T-helper 17 cell (primary cell): ENCODE measurements around the gene CDK14. TPM values are rescaled to one million over a fixed set of nuclear protein-coding genes. Genes with fewer than 3 reads are reported as not detected.
A peak's percentile ranks its signal among the peaks of the same experiment; 100 is the strongest.
"Not testable (repeated sequence)": the region's sequence is repeated elsewhere in the genome, so short reads cannot be mapped to it uniquely, and the experiment has no call there.

ENCODE experiments used
- ATAC-seq: fragments of 150-1000 bp; cut with Tn5 transposase; 2 replicates; pipeline ENCODE4 v1.10.0; 2021; ENCODE audit warnings: mild to moderate bottlenecking, moderate library complexity
- DNase-seq, 3 donors: peaks; one replicate each; pipeline versions ENCODE4 v3.0.0 to v3.0.0-alpha.2; 2020 to 2021
- H3K9me3 ChIP-seq: one replicate; pipeline ENCODE4 v1.7.0; 2013; ENCODE audit warnings: low read length, mild to moderate bottlenecking; ENCODE audit not compliant: control insufficient read depth, poor library complexity, severe bottlenecking
- H3K27ac Mint-ChIP-seq: one replicate; pipeline ENCODE4 v1.8.0; 2022; ENCODE audit warnings: mild to moderate bottlenecking, moderate library complexity, mixed read lengths
- H3K27me3 Mint-ChIP-seq: one replicate; pipeline ENCODE4 v1.8.0; 2022; ENCODE audit warnings: mixed read lengths
- H3K36me3 Mint-ChIP-seq: one replicate; pipeline ENCODE4 v1.8.0; 2022; ENCODE audit warnings: low read depth, mixed read lengths
- H3K4me1 Mint-ChIP-seq: one replicate; pipeline ENCODE4 v1.8.0; 2022; ENCODE audit warnings: mild to moderate bottlenecking, mixed read lengths
- H3K4me3 Mint-ChIP-seq: one replicate; pipeline ENCODE4 v1.8.0; 2022; ENCODE audit warnings: mild to moderate bottlenecking, moderate library complexity, mixed read lengths
- total RNA-seq, 4 donors: library from RNA in 2 of 4; stranded (reverse) in 2 of 4; gene quantifications; one replicate each; pipeline ENCODE4 v1.2.3 and lab custom pipeline; 2022 to 2026

Gene CDK14
- total RNA-seq, 2 donors from 2014 or later, result 1.7 to 4.6 TPM

- no peaks in the 10 kb centered on the region for H3K9me3 ChIP-seq
- no peak for ATAC-seq
- Mint-ChIP-seq H3K27me3 (peaks cover 17% of the 10 kb centered on the region), H3K4me1 (no peaks in the 10 kb centered on the region), H3K4me3 (no peak overlapping the region), H3K27ac (no peak overlapping the region), H3K36me3 (no peaks in the 10 kb centered on the region)
- no peak for DNase-seq
Measured at GRCh38 chr7:90625562-90625961, 29.4 kb downstream of the CDK14 start.

GRCh38 chr7:90626013-90626412 is 29.9 kb downstream of the CDK14 start:
- Mint-ChIP-seq H3K36me3 (no peaks in the 10 kb centered on the region), H3K27me3 (peaks cover 19% of the 10 kb centered on the region), H3K27ac (no peak overlapping the region)

GRCh38 chr7:90629297-90629918 is 33.3 kb downstream of the CDK14 start:
- no peak overlapping the region for H3K4me3 Mint-ChIP-seq
- no peak for DNase-seq
- H3K27me3 Mint-ChIP-seq, result peaks cover 13% of the 10 kb centered on the region
- no peaks in the 10 kb centered on the region for H3K9me3 ChIP-seq
- H3K4me1 Mint-ChIP-seq, result no peaks in the 10 kb centered on the region
- H3K36me3 Mint-ChIP-seq, result no peaks in the 10 kb centered on the region
- no peak overlapping the region for H3K27ac Mint-ChIP-seq
- peak; percentile 47 for ATAC-seq

More at GRCh38 chr7:90626013-90626412, 29.9 kb downstream of the CDK14 start:
- DNase-seq, result no peak
- Mint-ChIP-seq H3K4me1 (no peaks in the 10 kb centered on the region), H3K4me3 (no peak overlapping the region)
- no peak for ATAC-seq
- no peaks in the 10 kb centered on the region for H3K9me3 ChIP-seq

DNA sequence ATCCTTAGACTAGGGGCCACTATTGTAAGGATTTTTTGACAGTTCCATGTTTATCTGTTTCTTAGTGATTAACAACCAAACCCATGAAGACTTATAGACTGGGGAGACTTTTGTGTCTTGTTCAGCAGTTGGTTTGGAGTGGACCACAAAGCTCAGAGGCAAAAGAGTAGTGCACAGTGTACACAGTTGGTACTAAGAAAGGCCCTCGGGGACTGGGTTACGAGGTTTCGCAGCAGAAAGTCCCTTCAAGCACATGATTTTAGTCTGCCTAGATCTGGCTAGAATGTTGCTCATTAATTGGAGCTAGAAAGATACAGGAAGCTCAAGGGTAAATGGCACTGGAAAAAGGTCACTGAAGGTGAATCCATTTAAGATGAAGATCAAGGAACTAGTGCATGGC is 35.4 kb downstream of the CDK14 start:
- no peak overlapping the region for H3K27ac Mint-ChIP-seq
- no peaks in the 10 kb centered on the region for H3K36me3 Mint-ChIP-seq
- no peaks in the 10 kb centered on the region for H3K4me1 Mint-ChIP-seq
- H3K4me3 Mint-ChIP-seq, result no peak overlapping the region
- H3K9me3 ChIP-seq, result no peaks in the 10 kb centered on the region
- H3K27me3 Mint-ChIP-seq, result peaks cover 8% of the 10 kb centered on the region
- ATAC-seq (no peak), DNase-seq (no peak)

DNA sequence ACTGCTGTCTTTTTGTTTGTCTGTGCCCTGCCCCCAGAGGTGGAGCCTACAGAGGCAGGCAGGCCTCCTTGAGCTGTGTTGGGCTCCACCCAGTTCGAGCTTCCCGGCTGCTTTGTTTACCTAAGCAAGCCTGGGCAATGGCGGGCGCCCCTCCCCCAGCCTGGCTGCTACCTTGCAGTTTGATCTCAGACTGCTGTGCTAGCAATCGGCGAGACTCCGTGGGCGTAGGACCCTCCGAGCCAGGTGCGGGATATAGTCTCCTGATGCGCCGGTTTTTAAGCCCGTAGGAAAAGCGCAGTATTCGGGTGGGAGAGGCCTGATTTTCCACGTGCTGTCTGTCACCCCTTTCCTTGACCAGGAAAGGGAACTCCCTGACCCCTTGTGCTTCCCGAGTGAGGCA is 43.6 kb downstream of the CDK14 start:
- H3K4me1 Mint-ChIP-seq, H3K4me3 Mint-ChIP-seq, ATAC-seq, H3K27ac Mint-ChIP-seq, H3K9me3 ChIP-seq, DNase-seq, H3K36me3 Mint-ChIP-seq, H3K27me3 Mint-ChIP-seq: not testable (repeated sequence)

- DNase-seq, result no peak
- no peaks in the 10 kb centered on the region for H3K9me3 ChIP-seq
- no peaks in the 10 kb centered on the region for H3K36me3 Mint-ChIP-seq
- no peak overlapping the region for H3K27ac Mint-ChIP-seq
- no peak overlapping the region for H3K4me3 Mint-ChIP-seq
- ATAC-seq, result no peak
- H3K4me1 Mint-ChIP-seq, result no peaks in the 10 kb centered on the region
- H3K27me3 Mint-ChIP-seq, result no peaks in the 10 kb centered on the region
Measured at GRCh38 chr7:90642978-90643377, 46.9 kb downstream of the CDK14 start.

DNA sequence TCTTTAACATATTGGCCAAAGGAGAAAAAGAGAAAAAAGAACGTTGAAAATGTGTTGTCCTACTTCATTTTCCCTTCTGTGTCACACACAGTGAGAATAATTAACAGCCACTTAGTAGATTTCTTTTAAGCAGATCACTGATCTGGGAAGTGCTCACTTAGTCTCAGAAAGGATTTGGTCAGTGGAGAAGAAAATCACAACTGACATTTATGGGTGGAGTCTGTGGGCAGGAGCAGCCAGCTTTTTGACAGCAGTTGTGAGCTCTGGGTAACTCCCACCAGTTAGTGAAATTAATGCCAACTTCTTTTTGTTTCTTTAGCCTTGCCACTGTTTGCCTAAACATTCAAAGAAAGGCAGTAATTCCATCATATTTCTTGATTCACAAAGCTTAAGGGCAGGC is 49.7 kb downstream of the CDK14 start:
- Mint-ChIP-seq H3K27ac (no peak overlapping the region), H3K4me3 (no peak overlapping the region), H3K36me3 (no peaks in the 10 kb centered on the region), H3K4me1 (no peaks in the 10 kb centered on the region), H3K27me3 (no peaks in the 10 kb centered on the region)
- ATAC-seq (no peak), DNase-seq (no peak)
- no peaks in the 10 kb centered on the region for H3K9me3 ChIP-seq

DNA sequence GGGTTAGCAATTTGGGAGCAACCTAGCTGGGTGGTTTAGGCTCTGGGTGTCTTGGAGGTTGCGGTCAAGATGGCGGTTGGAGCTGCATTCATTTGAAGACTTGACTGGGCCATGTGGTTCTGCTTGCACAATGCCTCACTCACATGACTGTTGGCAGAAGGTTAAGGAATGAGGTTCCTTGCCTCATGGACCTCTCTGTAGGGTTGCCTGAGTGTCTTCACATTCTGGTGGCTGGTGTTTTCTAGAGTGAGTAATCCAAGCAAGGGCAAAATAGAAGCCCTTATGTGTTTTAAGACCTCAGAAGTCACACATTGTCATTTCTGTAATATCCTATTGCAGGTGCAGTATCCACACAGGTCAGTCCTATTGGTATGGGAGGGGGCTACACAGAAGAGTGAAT is 52.0 kb downstream of the CDK14 start:
- DNase-seq, result no peak
- no peaks in the 10 kb centered on the region for H3K9me3 ChIP-seq
- Mint-ChIP-seq H3K4me1 (no peaks in the 10 kb centered on the region), H3K27me3 (no peaks in the 10 kb centered on the region), H3K36me3 (no peaks in the 10 kb centered on the region), H3K4me3 (no peak overlapping the region), H3K27ac (no peak overlapping the region)
- no peak for ATAC-seq

DNA sequence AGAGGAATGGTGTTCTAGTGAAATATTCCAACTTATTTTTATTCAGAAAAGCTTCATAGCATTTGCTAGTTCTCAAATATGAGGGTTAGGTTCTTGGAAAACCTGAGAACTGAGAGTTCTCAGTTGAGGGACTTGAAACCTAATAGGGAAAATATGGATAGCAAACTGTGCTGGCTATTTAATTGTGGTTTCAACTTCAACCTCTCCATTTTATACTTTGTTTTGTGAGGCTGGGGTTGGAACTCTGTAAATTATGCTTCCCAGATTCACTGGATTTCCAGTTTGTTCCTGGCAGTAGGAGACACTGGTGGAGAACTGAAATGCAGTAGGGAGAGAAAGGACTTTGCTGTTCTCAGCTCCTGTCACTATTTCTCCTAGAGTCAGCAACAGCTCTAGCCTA is 52.7 kb downstream of the CDK14 start:
- DNase-seq (no peak), ATAC-seq (no peak)
- Mint-ChIP-seq H3K4me3 (no peak overlapping the region), H3K27ac (no peak overlapping the region), H3K4me1 (no peaks in the 10 kb centered on the region), H3K36me3 (no peaks in the 10 kb centered on the region), H3K27me3 (no peaks in the 10 kb centered on the region)
- H3K9me3 ChIP-seq, result no peaks in the 10 kb centered on the region

DNA sequence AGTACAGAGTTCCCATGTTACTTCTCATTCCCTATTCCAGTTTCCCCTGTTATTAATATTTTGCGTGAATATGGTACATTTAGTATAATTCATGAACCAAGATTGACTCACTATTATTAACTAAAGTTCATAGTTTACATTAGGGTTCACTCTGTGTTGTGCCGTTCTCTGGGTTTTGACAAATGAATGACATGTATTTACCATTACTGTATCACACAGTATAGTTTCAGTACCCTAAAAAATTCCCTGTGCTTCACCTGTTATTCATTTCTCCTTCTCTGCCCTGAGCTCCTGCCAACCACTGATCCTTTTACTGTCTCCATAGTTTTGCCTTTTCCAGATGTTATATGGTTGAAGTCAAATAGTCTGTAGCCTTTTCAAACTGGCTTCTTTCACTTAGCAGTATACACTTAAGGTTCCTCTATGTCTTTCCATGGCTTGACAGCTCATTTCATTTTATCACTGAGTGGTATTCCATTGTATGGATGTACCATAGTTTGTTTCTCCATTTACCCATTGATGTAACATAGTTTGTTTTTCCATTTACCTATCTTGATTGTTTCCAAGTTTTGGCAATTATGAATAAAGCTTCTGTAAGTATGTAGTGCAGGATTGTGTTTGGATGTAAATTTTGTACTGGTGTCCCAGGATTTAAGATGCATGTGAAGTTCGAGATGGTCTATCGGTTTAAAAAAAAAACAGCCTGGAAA is 58.8 kb downstream of the CDK14 start:
- H3K9me3 ChIP-seq, result no peaks in the 10 kb centered on the region
- Mint-ChIP-seq H3K27me3 (no peaks in the 10 kb centered on the region), H3K27ac (no peak overlapping the region), H3K4me3 (no peak overlapping the region), H3K36me3 (no peaks in the 10 kb centered on the region), H3K4me1 (no peaks in the 10 kb centered on the region)
- DNase-seq (no peak), ATAC-seq (no peak)

GRCh38 chr7:90655566-90655965 is 59.4 kb downstream of the CDK14 start:
- H3K9me3 ChIP-seq, result no peaks in the 10 kb centered on the region
- no peaks in the 10 kb centered on the region for H3K4me1 Mint-ChIP-seq
- H3K27ac Mint-ChIP-seq, result no peak overlapping the region
- H3K4me3 Mint-ChIP-seq, result no peak overlapping the region
- no peaks in the 10 kb centered on the region for H3K27me3 Mint-ChIP-seq
- no peaks in the 10 kb centered on the region for H3K36me3 Mint-ChIP-seq
- DNase-seq, result no peak
- no peak for ATAC-seq

DNA sequence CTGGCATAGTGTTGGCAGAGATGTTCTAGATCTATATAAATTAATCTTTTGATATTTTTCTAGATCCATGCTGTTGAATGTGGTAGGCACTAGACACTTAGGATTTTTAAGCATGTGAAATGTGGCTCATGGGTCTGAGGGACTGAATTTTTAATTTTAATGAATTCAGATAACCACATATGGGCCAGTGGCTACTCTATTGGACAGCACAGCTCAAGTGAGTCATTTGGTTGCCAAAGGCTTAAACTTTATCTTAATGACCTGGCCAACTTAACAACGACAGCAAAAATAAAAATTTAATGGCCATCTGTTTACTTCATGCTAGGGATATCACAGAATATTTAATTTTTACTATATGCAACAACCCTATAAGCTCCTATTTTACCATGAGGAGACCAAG is 61.4 kb downstream of the CDK14 start:
- H3K4me1 Mint-ChIP-seq, result no peaks in the 10 kb centered on the region
- no peak overlapping the region for H3K4me3 Mint-ChIP-seq
- no peak for DNase-seq

GRCh38 chr7:90660100-90660499 is 64.0 kb downstream of the CDK14 start:
- no peak overlapping the region for H3K4me3 Mint-ChIP-seq
- no peaks in the 10 kb centered on the region for H3K4me1 Mint-ChIP-seq
- H3K27me3 Mint-ChIP-seq, result no peaks in the 10 kb centered on the region
- no peaks in the 10 kb centered on the region for H3K36me3 Mint-ChIP-seq
- ATAC-seq (no peak), DNase-seq (no peak)
- no peak overlapping the region for H3K27ac Mint-ChIP-seq
- no peaks in the 10 kb centered on the region for H3K9me3 ChIP-seq

More for the DNA sequence above, 61.4 kb downstream of the CDK14 start:
- no peak overlapping the region for H3K27ac Mint-ChIP-seq
- ATAC-seq, result no peak
- no peaks in the 10 kb centered on the region for H3K36me3 Mint-ChIP-seq
- no peaks in the 10 kb centered on the region for H3K9me3 ChIP-seq
- no peaks in the 10 kb centered on the region for H3K27me3 Mint-ChIP-seq

GRCh38 chr7:90660819-90661218 is 64.7 kb downstream of the CDK14 start:
- H3K9me3 ChIP-seq, result no peaks in the 10 kb centered on the region
- Mint-ChIP-seq H3K36me3 (no peaks in the 10 kb centered on the region), H3K4me3 (no peak overlapping the region), H3K27ac (no peak overlapping the region), H3K4me1 (no peaks in the 10 kb centered on the region), H3K27me3 (no peaks in the 10 kb centered on the region)
- no peak for DNase-seq
- no peak for ATAC-seq
